GM12878 (cell line): ENCODE results near the gene CLINT1. TPM values are rescaled to one million over a fixed set of nuclear protein-coding genes. Genes with fewer than 3 reads are reported as not detected.
A peak's percentile ranks its signal among the peaks of the same experiment; 100 is the strongest.
"Not testable (repeated sequence)": the region's sequence is repeated elsewhere in the genome, so short reads cannot be mapped to it uniquely, and the experiment has no call there.

Experiments used
- ATAC-seq: fragments of 200-7000 bp; cut with Tn5 transposase; 3 replicates; pipeline ENCODE4 v1.9.1; 2020; ENCODE audit warnings: mild to moderate bottlenecking, moderate library complexity
- BruUV-seq: library from RNA; stranded (reverse); fragments of 400-500 nt; replicated peaks from 2 replicates; lab custom pipeline; 2021; lab: Mats Ljungman, UMichigan
- CTCF ChIA-PET: fragments of 300-600 bp; sonication (Branson Sonifier 250); formaldehyde crosslinking; extraction: SDS; loops from one replicate; lab custom pipeline; 2021; ENCODE audit warnings: inconsistent platforms; lab: Yijun Ruan, JAX
- POLR2A ChIA-PET: fragments of 350-600 bp; formaldehyde crosslinking; extraction: SDS; loops from one replicate; lab custom pipeline; 2021; ENCODE audit warnings: inconsistent platforms; lab: Charles Lee
- RAD21 ChIA-PET: fragments of 300-600 bp; sonication (Branson Sonifier 250); formaldehyde crosslinking; loops from one replicate; lab custom pipeline; 2023; ENCODE audit warnings: antibody characterized with exemption; ENCODE audit not compliant: unreplicated experiment; lab: Charles Lee
- SMC1A ChIA-PET: fragments of 300-600 bp; sonication (Branson Sonifier 250); formaldehyde crosslinking; loops from one replicate; lab custom pipeline; 2023; ENCODE audit not compliant: unreplicated experiment, uncharacterized antibody; lab: Charles Lee
- DNase-seq: peaks from one replicate; pipeline ENCODE4 v3.0.0-alpha.2; 2011; ENCODE audit warnings: low read depth, low spot score
- FAIRE-seq: peaks from 3 replicates; lab custom pipeline; 2011; peaks lifted over from hg19 to GRCh38; lab: Jason Lieb, UNC
- H2AFZ ChIP-seq: 2 replicates; pipeline ENCODE4 v1.6.0; 2011; ENCODE audit warnings: low read depth, low read length, control low read depth; ENCODE audit not compliant: control insufficient read depth
- H3K27ac ChIP-seq: 2 replicates; pipeline ENCODE4 v1.5.1; 2011; ENCODE audit warnings: control low read depth; ENCODE audit not compliant: control insufficient read depth, insufficient read depth
- H3K27me3 ChIP-seq, 2 experiments: replicated peaks in 1 of 2; 2 replicates each; pipeline versions ENCODE4 v1.6.0 to v1.6.1; 2011; ENCODE audit warnings: low read length in 1 of 2; ENCODE audit not compliant: control insufficient read depth in 2 of 2, insufficient read depth in 2 of 2
- H3K36me3 ChIP-seq, 2 experiments: 2 replicates each; pipeline ENCODE4 v1.5.1; 2011; ENCODE audit warnings: low read length in 1 of 2; ENCODE audit not compliant: control insufficient read depth in 2 of 2, insufficient read depth in 2 of 2
- H3K4me1 ChIP-seq: 2 replicates; pipeline ENCODE4 v1.6.1; 2011; ENCODE audit warnings: mild to moderate bottlenecking, low read length, moderate library complexity, mixed read lengths; ENCODE audit not compliant: control insufficient read depth, insufficient read depth
- H3K4me2 ChIP-seq: 2 replicates; pipeline ENCODE4 v1.6.0; 2011; ENCODE audit warnings: control low read depth; ENCODE audit not compliant: control insufficient read depth, insufficient read depth
- H3K4me3 ChIP-seq: fragments of 200-600 bp; sonication (generic); 2 replicates; pipeline ENCODE4 v1.5.1; 2016
- H3K79me2 ChIP-seq: 2 replicates; pipeline ENCODE4 v1.6.0; 2011; ENCODE audit warnings: low read length; ENCODE audit not compliant: control insufficient read depth, insufficient read depth
- H3K9ac ChIP-seq: 2 replicates; pipeline ENCODE4 v1.8.0; 2011; ENCODE audit warnings: low read length, control low read depth, mixed read lengths; ENCODE audit not compliant: control insufficient read depth, insufficient read depth
- H3K9me3 ChIP-seq: replicated peaks from 3 replicates; pipeline ENCODE4 v1.5.1; 2011; ENCODE audit warnings: mild to moderate bottlenecking, low read length; ENCODE audit not compliant: control insufficient read depth, insufficient read depth
- H4K20me1 ChIP-seq: 2 replicates; pipeline ENCODE4 v1.6.0; 2011; ENCODE audit not compliant: control insufficient read depth, insufficient read depth
- CTCF ChIP-seq, 3 experiments: IDR thresholded peaks in 2 of 3; conservative IDR thresholded peaks in 1 of 3; 2 replicates each; pipeline ENCODE4 v1.5.1; 2011; ENCODE audit warnings: low read depth in 3 of 3, low read length in 3 of 3, mild to moderate bottlenecking in 3 of 3, control low read depth in 2 of 3, moderate library complexity in 2 of 3, inconsistent platforms in 1 of 3, mixed read lengths in 1 of 3; ENCODE audit not compliant: control insufficient read depth in 2 of 3, insufficient read depth in 1 of 3; ENCODE audit errors: extremely low read depth in 1 of 3
- WGBS: methylation state at CpG from one replicate; pipeline ENCODE4 v1.1.6; 2016; ENCODE audit warnings: low lambda C conversion rate; ENCODE audit not compliant: insufficient replicate concordance, insufficient coverage; ENCODE audit errors: missing lambda C conversion rate; 5-methylcytosine and 5-hydroxymethylcytosine counted together
- in situ Hi-C: fragments of 300-500 bp; cut with MboI; formaldehyde crosslinking; loops from 9 replicates; pipeline ENCODE4 v1.14.3; 2018; ENCODE audit warnings: mixed read lengths
- intact Hi-C: fragments of 100-400 bp; cut with micrococcal nuclease; formaldehyde crosslinking; loops from one replicate; pipeline ENCODE4 v1.14.2; 2022; ENCODE audit not compliant: unreplicated experiment
- polyA plus RNA-seq, 11 experiments: library from polyadenylated mRNA; depleted of rRNA in 4 of 11; unstranded in 6 of 11; stranded (reverse) in 5 of 11; fragments of >200 nt; fragmentation: Nextera tagmentation in 4 of 11; fragmentation: Illumina TruSeq in 1 of 11; extraction: Ambion mirVana in 4 of 11; extraction: Trizol in 1 of 11; gene quantifications; 1 replicate in 1 of 11; 2 replicates in 10 of 11; pipeline versions ENCODE4 v1.2.1 to v1.2.3, GENCODE V29; 2011 to 2016; ENCODE audit warnings: inconsistent platforms in 2 of 11, missing spikeins in 2 of 11, low read depth in 1 of 11
- total RNA-seq, 4 experiments: library from RNA; depleted of rRNA in 3 of 4; stranded (reverse); fragments of >200 nt in 3 of 4; fragmentation: Illumina TruSeq in 1 of 4; extraction: Trizol in 1 of 4; gene quantifications; 2 replicates each; pipeline versions ENCODE4 v1.2.1 to v1.2.3, GENCODE V29; 2013 to 2021

The CLINT1 gene
- total and polyA plus RNA-seq, 10 of the 15 experiments (the other 5 are each of a cell fraction or from before 2014, with no cell fraction given), result 30.0 to 136 (median 105) TPM

GRCh38 chr5:157855404-157855994 lies 3.4 kb downstream of the CLINT1 start (continued):
- TF ChIP-seq CTCF (IDR thresholded peaks at IDR 0.05 in 2 of 3, conservative IDR thresholded peaks at IDR 0.05 in 1 of 3; ENCODE audit: control insufficient read depth in 2 of 3, extremely low read depth in 1 of 3, insufficient read depth in 1 of 3, low read depth in 3 of 3, low read length in 3 of 3), result peak; percentile 44 to 67 (median 61); a peak in 5 of 6 replicates

GRCh38 chr5:157853365-157853764 lies 5.6 kb downstream of the CLINT1 start:
- H3K4me3 ChIP-seq, DNase-seq, H3K9me3 ChIP-seq, in situ Hi-C loops, H3K9ac ChIP-seq, H3K4me1 ChIP-seq, H3K4me2 ChIP-seq, BruUV-seq, intact Hi-C loops, H3K36me3 ChIP-seq, H3K27me3 ChIP-seq, H2AFZ ChIP-seq, FAIRE-seq, H4K20me1 ChIP-seq, ATAC-seq, H3K27ac ChIP-seq: not testable (repeated sequence)
- ChIA-PET RAD21 (interaction anchor here (0.7 to 7.5 kb wide), 5 partner anchors 11 to 96 kb away, joined by 3 to 66 read pairs (median 5); no protein-coding TSS in a partner anchor), CTCF (interaction anchor here (0.8 to 7.3 kb wide), 8 partner anchors 8 to 142 kb away, joined by 3 to 166 read pairs (median 16); no protein-coding TSS in a partner anchor), SMC1A (interaction anchor here (0.6 to 8.0 kb wide), 4 partner anchors 36 to 797 kb away, joined by 3 to 150 read pairs (median 58); no protein-coding TSS in a partner anchor), POLR2A (interaction anchor here (0.5 to 1.6 kb wide), 3 partner anchors 65 to 1409 kb away, joined by 3 to 4 read pairs (median 3); no protein-coding TSS in a partner anchor)
- H3K79me2 ChIP-seq, result peaks cover 17% of the 10 kb centered on the region
- 94% methylated on average over 6 of the region's 9 CpGs for WGBS
